ENCODE results near the gene CABP7.

CABP7 gene

DNA sequence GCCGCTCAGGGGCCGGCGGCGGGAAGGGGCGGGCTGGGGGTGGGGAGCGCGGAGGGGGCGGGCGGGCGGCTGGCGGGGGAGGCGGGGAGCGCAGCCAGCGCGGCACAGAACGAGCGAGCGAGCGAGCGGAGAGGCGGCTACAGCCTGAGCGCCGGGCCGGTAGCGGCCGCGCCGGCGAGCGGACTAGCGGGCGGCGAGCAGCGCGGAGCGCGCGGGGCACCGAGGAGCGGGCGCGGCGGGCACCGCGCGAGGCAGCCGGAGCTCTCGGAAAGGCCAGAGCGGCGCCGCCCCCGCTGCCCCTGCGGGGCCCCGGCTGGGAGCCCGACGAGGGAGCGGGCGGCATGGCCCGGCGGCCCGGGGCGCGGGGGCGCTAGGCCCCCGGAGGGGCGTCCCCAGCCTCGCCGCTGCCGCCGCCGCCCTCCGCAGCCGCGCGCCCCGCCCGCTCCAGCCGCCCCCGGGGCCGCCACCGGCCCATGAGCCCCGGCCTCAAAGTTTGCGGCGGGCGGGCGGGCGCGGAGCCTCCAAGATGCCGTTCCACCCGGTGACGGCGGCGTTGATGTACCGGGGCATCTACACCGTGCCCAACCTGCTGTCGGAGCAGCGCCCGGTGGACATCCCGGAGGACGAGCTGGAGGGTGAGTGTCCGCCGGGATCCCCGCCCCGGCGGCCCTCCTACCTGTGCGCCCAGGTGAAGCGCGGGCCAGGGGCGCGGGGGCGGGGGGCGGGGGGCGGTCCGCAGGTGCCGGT is at the start of gene CABP7:
TSS of gene CABP7 (plus strand) at position 105 of the 747 bp plus-strand sequence. CDS start at position 527, 422 bp downstream.
- H3K9me3 Mint-ChIP-seq: no peaks in the 10 kb centered on the region
- H3K27ac Mint-ChIP-seq (ENCODE audit: low read depth): no peak within 1 kb of the TSS
- H3K4me3 Mint-ChIP-seq: peak within 1 kb of the TSS; percentile 37
- H3K36me3 Mint-ChIP-seq (ENCODE audit: insufficient read depth): peaks cover 1% of the 10 kb centered on the region
- H3K4me1 Mint-ChIP-seq: peaks cover 10% of the 10 kb centered on the region
- ATAC-seq (replicated peaks; ENCODE audit: extremely low read depth, poor library complexity, severe bottlenecking): no peak
- no peak for DNase-seq (ENCODE audit: low spot score in 2 of 2)
- peaks cover 63% of the 10 kb centered on the region for H3K27me3 Mint-ChIP-seq

DNA sequence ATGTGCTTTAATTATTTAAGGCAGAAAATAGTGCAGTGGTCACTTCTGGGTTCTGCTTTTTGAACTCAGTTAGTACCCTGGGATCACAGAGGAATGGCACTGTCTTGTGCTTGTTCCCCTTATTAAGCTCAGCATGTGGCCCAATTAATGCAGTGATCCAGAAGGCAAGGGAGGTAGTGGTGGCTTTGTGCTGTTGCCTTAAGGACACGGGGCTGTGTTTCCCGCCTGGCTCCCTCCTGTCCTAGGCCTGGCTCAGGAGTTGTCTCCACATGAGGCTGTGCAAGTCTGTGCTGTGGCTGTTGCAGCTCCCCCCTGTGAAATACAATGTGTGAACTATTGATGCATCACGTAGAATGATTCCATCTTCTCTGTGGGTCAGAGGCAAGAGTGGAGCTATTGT is 49.2 kb upstream of the CABP7 start:
- no peak overlapping the region for H3K4me3 Mint-ChIP-seq
- H3K9me3 Mint-ChIP-seq: no peaks in the 10 kb centered on the region
- no peak for DNase-seq (ENCODE audit: low spot score in 2 of 2)
- ATAC-seq (replicated peaks; ENCODE audit: extremely low read depth, poor library complexity, severe bottlenecking): no peak
- H3K27me3 Mint-ChIP-seq: no peaks in the 10 kb centered on the region
- no peak overlapping the region for H3K27ac Mint-ChIP-seq (ENCODE audit: low read depth)
- no peaks in the 10 kb centered on the region for H3K4me1 Mint-ChIP-seq
- peaks cover 44% of the 10 kb centered on the region for H3K36me3 Mint-ChIP-seq (ENCODE audit: insufficient read depth)

DNA sequence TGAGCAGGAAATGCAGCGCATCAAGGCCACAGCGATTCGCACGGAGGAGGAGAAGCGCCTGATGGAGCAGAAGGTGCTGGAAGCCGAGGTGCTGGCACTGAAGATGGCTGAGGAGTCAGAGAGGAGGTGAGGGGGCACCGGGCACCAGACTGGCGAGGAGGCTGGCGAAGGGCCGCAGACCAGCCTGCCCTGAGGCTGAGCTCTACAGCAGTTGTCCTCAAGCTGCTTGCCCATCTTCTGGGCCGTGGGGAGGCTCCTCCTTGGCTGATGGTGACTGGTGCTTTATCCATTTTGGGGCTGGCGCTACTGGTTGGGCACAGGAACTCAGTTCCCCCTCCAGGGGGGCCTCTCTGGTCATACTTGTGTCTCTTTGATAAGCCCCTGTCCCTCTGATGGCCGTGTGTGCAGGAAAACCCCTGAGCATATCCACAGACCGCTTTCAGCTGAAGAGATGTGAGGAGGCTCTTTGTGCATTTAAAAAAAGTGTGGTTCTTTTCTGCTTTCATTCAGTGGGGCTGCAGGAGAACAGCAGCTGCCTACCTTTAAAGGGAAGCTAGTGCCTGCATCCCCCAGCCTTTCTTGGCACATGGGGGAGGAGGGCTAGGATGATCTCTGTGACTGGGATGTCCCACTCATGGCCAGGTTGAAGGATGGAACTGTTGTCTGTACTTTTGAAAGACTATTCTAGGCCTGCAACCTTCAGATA is 46.3 kb upstream of the CABP7 start:
- Mint-ChIP-seq H3K27me3 (no peaks in the 10 kb centered on the region), H3K4me3 (no peak overlapping the region), H3K9me3 (no peaks in the 10 kb centered on the region), H3K27ac (ENCODE audit: low read depth) (no peak overlapping the region), H3K4me1 (no peaks in the 10 kb centered on the region), H3K36me3 (ENCODE audit: insufficient read depth) (peaks cover 45% of the 10 kb centered on the region)
- no peak for DNase-seq (ENCODE audit: low spot score in 2 of 2)
- ATAC-seq (replicated peaks; ENCODE audit: extremely low read depth, poor library complexity, severe bottlenecking): no peak

DNA sequence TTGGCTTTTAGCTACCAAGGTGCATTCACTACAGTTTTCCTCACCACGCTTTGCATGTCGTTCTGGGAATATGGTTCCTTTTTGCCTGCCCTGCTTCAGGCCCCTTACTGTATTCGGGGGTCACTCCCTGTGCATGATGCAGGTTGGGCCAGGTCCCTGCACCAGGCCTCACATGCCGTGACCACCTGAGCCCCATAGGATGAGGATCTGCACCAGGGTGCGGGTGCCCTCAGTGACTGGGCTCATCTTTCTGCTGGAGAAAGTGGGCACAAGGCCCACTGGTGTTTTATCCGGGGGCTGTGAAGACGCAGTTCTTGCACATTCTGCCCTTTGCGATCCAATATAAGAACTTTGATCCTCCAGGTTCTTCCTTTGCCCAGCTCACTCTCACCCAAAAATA is 45.7 kb upstream of the CABP7 start:
- no peak overlapping the region for H3K4me3 Mint-ChIP-seq
- H3K27me3 Mint-ChIP-seq: no peaks in the 10 kb centered on the region
- DNase-seq (ENCODE audit: low spot score in 2 of 2): no peak
- peaks cover 48% of the 10 kb centered on the region for H3K36me3 Mint-ChIP-seq (ENCODE audit: insufficient read depth)
- ATAC-seq (replicated peaks; ENCODE audit: extremely low read depth, poor library complexity, severe bottlenecking): no peak
- H3K27ac Mint-ChIP-seq (ENCODE audit: low read depth): no peak overlapping the region
- no peaks in the 10 kb centered on the region for H3K9me3 Mint-ChIP-seq
- no peaks in the 10 kb centered on the region for H3K4me1 Mint-ChIP-seq

DNA sequence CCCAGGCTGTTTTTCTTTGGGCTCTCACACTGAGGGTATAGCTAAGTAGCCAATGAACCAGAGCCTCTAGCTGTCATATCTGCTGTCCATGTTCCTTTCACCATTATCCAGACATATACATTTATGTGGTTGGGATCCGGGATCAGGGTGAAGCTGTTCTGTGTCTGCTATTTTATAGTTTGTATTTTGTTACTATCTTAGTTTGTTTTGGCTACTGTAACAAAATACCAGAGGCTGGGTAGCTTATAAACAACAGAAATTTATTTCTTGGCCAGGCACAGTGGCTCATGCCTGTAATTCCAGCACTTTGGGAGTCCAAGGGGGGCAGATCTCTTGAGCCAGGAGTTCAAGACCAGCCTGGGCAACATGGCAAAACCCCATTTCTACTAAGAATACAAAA is 40.5 kb upstream of the CABP7 start:
- Mint-ChIP-seq H3K36me3 (ENCODE audit: insufficient read depth) (peaks cover 50% of the 10 kb centered on the region), H3K4me3 (no peak overlapping the region), H3K9me3 (no peaks in the 10 kb centered on the region), H3K27ac (ENCODE audit: low read depth) (no peak overlapping the region), H3K4me1 (no peaks in the 10 kb centered on the region), H3K27me3 (no peaks in the 10 kb centered on the region)
- no peak for ATAC-seq (replicated peaks; ENCODE audit: extremely low read depth, poor library complexity, severe bottlenecking)
- no peak for DNase-seq (ENCODE audit: low spot score in 2 of 2)

DNA sequence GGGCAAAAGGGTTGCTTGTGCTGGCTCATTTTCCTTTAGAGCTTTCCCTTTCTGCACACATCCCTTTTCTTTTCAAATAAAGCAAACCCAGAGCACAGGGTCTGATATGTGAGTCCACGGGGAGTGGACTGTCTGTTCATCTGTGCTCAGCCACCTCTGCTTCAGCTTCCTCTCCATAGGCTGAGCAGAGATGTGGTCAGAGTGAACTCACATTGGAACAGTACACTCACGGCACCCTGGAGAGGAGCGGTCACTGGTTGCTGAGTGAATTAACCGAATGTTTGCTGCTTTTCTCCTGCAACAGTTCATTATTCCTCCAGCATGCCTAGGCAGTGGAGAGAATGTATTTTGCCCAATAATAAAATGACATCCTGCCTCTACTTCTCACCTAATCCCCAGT is 36.3 kb upstream of the CABP7 start:
- H3K4me1 Mint-ChIP-seq: no peaks in the 10 kb centered on the region
- ATAC-seq (replicated peaks; ENCODE audit: extremely low read depth, poor library complexity, severe bottlenecking) (no peak), DNase-seq (ENCODE audit: low spot score in 2 of 2) (no peak)
- H3K36me3 Mint-ChIP-seq (ENCODE audit: insufficient read depth): peaks cover 25% of the 10 kb centered on the region
- no peak overlapping the region for H3K4me3 Mint-ChIP-seq
- no peaks in the 10 kb centered on the region for H3K9me3 Mint-ChIP-seq
- H3K27ac Mint-ChIP-seq (ENCODE audit: low read depth): no peak overlapping the region
- H3K27me3 Mint-ChIP-seq: no peaks in the 10 kb centered on the region

DNA sequence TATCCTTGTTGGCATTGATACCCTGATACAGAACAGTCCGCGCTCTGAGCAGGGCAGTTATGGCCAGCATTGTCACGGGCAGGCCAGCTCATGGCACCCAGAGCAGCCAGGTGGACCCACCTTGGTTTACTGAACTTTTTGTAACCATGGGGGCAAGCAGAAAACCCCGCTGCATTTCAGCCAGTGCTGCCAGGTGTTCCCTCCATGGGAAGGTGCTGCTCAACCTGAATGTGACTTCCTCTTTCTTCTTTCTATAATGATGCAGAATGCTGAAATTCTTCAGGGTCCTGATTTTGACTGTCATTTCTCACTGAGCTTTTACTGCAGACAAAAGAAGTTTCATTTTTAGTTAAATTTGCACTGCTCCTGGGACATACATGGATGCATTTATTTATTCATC is 35.6 kb upstream of the CABP7 start:
- Mint-ChIP-seq H3K9me3 (no peaks in the 10 kb centered on the region), H3K36me3 (ENCODE audit: insufficient read depth) (peaks cover 21% of the 10 kb centered on the region), H3K4me1 (no peaks in the 10 kb centered on the region), H3K27me3 (no peaks in the 10 kb centered on the region), H3K27ac (ENCODE audit: low read depth) (no peak overlapping the region), H3K4me3 (no peak overlapping the region)
- ATAC-seq (replicated peaks; ENCODE audit: extremely low read depth, poor library complexity, severe bottlenecking) (no peak), DNase-seq (ENCODE audit: low spot score in 2 of 2) (no peak)

DNA sequence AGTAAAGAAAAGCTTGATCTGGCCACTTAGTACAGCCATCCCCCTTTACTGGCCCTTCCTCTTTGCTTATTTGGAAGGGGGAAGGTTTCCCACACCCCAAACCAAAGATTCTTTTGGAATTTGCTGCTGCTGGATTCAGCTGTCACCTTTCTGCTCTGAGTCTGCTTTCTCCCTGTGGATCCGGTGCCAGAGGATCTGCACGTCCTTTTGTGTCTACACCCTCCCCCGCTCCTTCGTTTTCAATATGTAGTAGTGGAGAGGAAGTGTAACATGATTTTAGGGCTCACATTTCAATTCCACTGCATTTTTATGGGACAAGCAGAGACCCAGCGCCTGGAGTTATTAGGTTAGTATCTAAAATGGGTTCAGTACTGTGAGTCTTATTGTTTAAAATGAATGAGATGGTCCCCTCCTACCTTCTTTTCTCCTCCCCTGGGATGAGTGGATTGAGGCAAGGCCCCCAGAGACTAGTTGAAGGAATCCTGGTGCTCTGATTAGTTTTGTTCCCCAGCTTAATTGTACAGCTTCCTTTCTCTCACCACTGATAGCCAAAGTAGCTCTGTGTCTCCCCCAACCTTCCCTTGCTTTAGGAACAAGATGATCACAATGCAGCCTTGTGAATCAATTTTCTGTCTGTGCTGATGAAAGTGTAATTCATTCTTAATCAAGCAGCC is 30.5 kb upstream of the CABP7 start:
- ATAC-seq (replicated peaks; ENCODE audit: extremely low read depth, poor library complexity, severe bottlenecking) (no peak), DNase-seq (ENCODE audit: low spot score in 2 of 2) (no peak)
- Mint-ChIP-seq H3K4me3 (no peak overlapping the region), H3K27ac (ENCODE audit: low read depth) (no peak overlapping the region), H3K9me3 (no peaks in the 10 kb centered on the region), H3K27me3 (no peaks in the 10 kb centered on the region), H3K4me1 (no peaks in the 10 kb centered on the region), H3K36me3 (ENCODE audit: insufficient read depth) (peaks cover 5% of the 10 kb centered on the region)

DNA sequence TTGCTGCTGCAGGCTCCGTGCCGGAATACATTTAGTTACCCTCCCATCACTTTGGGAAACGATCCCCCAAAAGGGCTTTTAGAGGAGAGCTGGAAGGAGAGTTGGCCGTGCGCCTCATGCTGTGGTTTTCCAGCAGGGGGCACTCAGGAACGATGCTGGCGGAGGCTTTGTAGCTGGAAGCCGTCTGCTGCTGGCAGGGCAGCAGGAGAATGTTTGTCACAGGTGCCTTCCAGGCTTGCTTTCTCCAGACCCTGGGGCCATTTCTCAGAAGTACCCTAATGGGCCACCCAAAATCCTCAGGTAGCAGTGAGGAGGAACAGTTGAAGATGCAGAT is 30.0 kb upstream of the CABP7 start:
- ATAC-seq (replicated peaks; ENCODE audit: extremely low read depth, poor library complexity, severe bottlenecking) (no peak), DNase-seq (ENCODE audit: low spot score in 2 of 2) (no peak)
- Mint-ChIP-seq H3K9me3 (no peaks in the 10 kb centered on the region), H3K4me1 (no peaks in the 10 kb centered on the region), H3K36me3 (ENCODE audit: insufficient read depth) (peaks cover 10% of the 10 kb centered on the region), H3K4me3 (no peak overlapping the region), H3K27me3 (no peaks in the 10 kb centered on the region), H3K27ac (ENCODE audit: low read depth) (no peak overlapping the region)

DNA sequence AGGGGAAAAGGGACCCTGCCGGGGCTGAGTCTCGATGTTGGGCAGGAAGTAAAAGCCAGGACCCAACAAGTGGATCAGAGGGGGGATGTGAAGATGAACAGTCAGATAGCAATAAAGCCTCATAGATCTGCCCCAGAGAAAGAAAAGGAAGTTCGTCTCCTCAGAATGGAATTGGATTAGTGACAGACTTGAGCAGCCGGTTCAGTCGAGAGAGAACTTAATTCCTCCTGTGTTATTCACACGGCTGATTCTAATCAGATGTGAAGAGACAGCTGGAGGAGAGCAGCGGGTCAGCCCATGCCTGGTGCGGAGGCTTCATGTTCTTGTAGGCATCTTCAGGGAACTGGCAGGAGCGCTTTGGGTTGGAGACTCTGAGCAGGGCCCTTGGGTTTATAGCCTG is 29.3 kb upstream of the CABP7 start:
- peaks cover 11% of the 10 kb centered on the region for H3K36me3 Mint-ChIP-seq (ENCODE audit: insufficient read depth)
- no peak overlapping the region for H3K4me3 Mint-ChIP-seq
- no peaks in the 10 kb centered on the region for H3K27me3 Mint-ChIP-seq
- no peak for ATAC-seq (replicated peaks; ENCODE audit: extremely low read depth, poor library complexity, severe bottlenecking)
- H3K4me1 Mint-ChIP-seq: no peaks in the 10 kb centered on the region
- H3K9me3 Mint-ChIP-seq: no peaks in the 10 kb centered on the region
- DNase-seq (ENCODE audit: low spot score in 2 of 2): no peak
- H3K27ac Mint-ChIP-seq (ENCODE audit: low read depth): no peak overlapping the region

DNA sequence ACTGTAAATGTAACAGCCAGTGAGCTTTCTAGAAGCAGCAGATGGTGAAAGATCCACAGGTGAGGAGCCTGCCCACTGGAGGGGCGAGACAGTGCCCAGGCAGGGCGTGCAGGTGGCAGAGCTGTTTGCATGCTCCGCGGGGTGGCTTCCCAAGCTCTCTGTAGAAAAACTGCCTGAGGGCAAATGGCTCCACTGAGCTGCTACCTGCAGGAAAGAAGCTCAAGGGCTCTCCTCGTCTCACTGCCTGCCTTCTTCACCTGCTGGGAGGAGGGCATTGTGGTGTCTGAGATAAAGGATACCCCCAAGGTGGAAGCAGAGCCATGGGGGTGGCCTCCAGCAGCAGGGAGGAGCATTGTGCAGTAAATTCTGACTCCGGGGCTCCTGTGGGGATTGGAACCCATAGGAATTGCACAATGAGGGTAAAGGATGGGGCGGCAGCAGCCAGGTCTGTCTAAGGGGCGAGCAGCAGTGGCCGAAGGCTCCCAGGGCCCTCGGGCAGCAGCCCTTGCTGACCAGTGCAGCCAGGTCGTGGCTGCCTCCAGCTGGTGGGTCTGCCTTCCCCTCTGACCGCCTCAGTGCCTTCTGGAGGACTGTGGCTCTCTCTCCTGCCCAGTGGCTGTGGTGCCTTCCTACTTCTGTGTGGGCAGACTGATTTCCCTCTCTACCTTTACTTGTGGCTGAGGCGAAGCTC is 28.0 kb upstream of the CABP7 start:
- Mint-ChIP-seq H3K9me3 (no peaks in the 10 kb centered on the region), H3K27ac (ENCODE audit: low read depth) (no peak overlapping the region), H3K36me3 (ENCODE audit: insufficient read depth) (peaks cover 20% of the 10 kb centered on the region), H3K4me3 (no peak overlapping the region), H3K27me3 (no peaks in the 10 kb centered on the region), H3K4me1 (no peaks in the 10 kb centered on the region)
- DNase-seq (ENCODE audit: low spot score in 2 of 2) (no peak), ATAC-seq (replicated peaks; ENCODE audit: extremely low read depth, poor library complexity, severe bottlenecking) (no peak)

DNA sequence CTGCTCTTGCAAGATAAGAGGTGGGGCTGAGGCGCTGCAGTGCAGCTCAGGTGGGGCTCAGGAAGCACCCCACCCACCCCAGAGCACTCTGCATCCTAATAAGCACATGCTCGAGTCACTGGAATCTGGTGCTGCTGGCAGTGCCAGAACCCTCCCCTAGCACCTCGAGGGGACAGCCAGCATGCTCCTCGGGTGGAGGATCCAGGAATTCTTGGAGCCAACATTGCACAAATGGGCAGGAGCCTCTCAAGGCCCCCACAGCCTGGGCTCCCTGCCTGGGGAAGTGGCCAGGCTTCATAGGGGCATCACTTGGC is 27.5 kb upstream of the CABP7 start:
- peaks cover 23% of the 10 kb centered on the region for H3K36me3 Mint-ChIP-seq (ENCODE audit: insufficient read depth)
- no peak for ATAC-seq (replicated peaks; ENCODE audit: extremely low read depth, poor library complexity, severe bottlenecking)
- no peak overlapping the region for H3K27ac Mint-ChIP-seq (ENCODE audit: low read depth)

DNA sequence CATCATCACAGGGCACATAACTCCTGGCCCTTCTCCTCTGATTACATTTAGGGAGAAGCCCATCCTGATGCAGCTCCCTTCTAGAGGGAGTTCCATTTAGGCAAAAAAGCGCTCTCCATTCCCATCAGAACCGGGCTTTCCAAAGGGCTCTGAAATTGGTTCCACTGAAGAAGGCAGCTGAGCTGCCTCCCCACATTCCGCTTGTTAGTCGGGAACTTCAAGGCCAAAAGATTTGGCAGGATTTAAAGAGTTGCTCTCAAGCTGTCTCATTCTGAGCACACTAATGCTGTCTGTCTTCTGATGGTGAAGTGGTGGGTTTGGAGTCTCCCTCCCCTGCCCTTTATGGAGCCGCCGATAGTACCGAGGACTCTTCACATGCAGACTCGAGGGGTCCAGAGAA is 26.6 kb upstream of the CABP7 start:
- DNase-seq (ENCODE audit: low spot score in 2 of 2) (no peak), ATAC-seq (replicated peaks; ENCODE audit: extremely low read depth, poor library complexity, severe bottlenecking) (no peak)
- no peak overlapping the region for H3K27ac Mint-ChIP-seq (ENCODE audit: low read depth)
- peaks cover 24% of the 10 kb centered on the region for H3K36me3 Mint-ChIP-seq (ENCODE audit: insufficient read depth)
- no peaks in the 10 kb centered on the region for H3K4me1 Mint-ChIP-seq
- no peaks in the 10 kb centered on the region for H3K9me3 Mint-ChIP-seq
- no peaks in the 10 kb centered on the region for H3K27me3 Mint-ChIP-seq
- H3K4me3 Mint-ChIP-seq: no peak overlapping the region

More for the DNA sequence above, 27.5 kb upstream of the CABP7 start:
- Mint-ChIP-seq H3K4me1 (no peaks in the 10 kb centered on the region), H3K9me3 (no peaks in the 10 kb centered on the region), H3K27me3 (no peaks in the 10 kb centered on the region), H3K4me3 (no peak overlapping the region)
- no peak for DNase-seq (ENCODE audit: low spot score in 2 of 2)

Measured in central memory CD8-positive, alpha-beta T cell (primary cell).